HS-5 (cell line): ENCODE data around the gene SSH2.
"Not testable (repeated sequence)": the region's sequence is repeated elsewhere in the genome, so short reads cannot be mapped to it uniquely, and the experiment has no call there.

Experiments used
- DNase-seq: peaks from one replicate; pipeline ENCODE4 v3.0.0-alpha.2; 2012; ENCODE audit warnings: low read depth

SSH2 gene

DNA sequence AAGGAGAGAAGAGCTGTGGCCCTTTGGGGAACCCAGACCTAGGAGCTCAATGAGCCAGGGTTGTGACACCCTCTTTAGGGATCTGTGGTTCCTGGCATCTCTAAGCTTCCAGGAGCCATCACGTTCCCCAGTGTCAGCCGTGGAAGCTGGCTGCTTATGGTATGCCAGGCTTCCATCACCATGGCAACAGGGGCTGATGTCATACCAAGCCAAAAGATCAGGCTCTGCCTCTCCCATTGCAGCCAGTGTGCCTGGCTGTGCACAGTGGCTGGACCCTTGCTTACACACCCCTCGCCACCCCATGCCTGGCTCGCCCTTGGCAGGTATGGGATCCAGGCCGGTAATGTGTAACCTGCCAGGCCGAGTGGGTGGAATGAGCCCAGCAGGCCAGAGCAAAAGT is 91.1 kb downstream of the SSH2 start:
- DNase-seq: no peak

DNA sequence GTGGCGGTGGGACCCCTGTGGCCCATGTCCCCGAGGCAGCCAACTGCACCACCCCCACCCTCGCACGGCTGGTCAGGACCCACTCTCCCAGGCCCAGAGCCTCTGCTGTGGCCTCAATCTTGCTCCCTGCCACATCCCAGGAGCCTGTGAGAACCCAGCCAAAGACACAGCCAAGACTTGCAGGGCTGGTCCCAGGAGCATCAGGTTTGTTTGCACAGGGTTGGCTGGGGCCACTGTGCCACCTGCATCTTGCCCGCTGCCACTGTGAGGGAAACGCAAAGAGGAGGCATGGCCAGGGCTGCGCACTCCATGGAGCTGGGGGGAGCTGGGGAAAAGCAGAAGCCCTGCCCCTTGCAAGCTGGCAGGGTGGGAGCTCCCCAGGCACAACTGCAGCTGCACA is 92.5 kb downstream of the SSH2 start:
- no peak for DNase-seq

DNA sequence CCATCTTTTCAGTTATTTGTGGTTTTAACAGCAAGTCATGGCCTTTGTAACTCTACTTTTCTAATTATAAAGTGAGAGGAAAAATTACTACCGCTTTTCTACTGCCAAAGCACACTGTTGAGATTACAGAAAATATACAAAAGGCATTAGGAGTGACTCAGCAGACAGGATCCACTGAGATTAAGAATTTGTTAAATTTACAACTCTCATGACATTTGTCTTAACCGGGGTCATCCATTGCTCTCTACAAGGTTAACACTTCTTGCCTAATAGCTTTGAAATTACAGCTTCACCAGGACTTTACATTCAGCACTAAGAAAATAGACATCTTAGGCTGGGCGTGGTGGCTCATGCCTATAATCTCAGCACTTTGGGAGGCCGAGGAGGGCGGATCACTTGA is 93.4 kb downstream of the SSH2 start:
- DNase-seq: no peak

DNA sequence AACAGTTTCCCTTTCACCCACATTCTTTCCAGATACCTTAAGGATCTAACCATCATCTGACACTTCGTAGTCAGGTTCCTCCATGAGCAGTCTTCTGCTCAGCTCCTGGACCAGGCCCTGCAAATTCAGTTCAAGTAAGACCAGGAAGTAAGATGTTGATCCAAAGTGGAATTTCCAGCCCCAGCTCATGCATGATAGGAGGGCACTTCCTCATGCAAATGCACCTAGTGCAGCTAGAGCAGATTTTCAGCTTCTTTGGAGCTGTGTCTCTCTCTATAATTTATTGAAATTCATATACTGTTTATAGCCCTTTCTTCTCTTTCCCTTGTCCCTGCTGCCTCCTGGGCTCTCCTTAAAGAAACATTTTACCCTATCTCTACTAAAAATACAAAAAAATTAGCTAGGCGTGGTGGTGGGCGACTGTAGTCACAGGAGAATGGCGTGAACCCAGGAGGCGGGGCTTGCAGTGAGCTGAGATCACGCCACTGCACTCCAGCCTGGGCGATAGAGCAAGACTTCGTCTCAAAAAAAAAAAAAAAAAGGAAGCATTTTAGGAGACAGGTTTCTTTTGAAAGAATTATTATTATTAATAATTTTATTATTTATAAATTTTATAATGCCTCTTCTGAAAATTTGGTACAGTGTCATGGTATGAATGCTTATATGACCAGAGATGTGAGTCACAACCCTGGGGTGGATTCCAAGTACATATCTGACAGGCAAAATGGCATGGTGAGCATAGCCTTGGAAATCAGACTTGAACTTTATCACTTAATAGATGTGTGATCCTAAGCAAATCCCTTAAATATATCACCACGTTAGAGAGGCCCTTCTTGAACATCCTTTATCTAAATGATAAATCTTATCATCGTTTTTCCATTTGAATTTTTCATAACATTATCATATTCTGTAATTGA is 94.3 kb downstream of the SSH2 start:
- no peak for DNase-seq

DNA sequence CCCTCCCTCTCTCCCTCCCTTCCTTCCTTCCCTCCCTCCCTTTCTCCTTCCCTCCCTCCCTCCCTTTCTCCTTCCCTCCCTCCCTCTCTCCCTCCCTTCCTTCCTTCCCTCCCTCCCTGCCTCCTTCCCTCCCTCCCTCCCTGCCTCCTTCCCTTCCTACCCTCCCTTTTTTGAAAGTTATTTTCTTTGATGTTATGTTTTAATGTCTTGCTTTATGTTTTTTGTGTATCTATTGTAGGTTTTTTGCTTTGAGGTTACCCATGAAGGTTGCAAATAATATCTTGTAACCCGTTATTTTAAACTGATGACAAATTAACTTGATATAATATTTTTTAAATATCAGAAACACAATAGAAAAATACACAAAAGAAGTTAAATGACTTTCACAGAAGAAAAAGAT is 96.2 kb downstream of the SSH2 start:
- no peak for DNase-seq

DNA sequence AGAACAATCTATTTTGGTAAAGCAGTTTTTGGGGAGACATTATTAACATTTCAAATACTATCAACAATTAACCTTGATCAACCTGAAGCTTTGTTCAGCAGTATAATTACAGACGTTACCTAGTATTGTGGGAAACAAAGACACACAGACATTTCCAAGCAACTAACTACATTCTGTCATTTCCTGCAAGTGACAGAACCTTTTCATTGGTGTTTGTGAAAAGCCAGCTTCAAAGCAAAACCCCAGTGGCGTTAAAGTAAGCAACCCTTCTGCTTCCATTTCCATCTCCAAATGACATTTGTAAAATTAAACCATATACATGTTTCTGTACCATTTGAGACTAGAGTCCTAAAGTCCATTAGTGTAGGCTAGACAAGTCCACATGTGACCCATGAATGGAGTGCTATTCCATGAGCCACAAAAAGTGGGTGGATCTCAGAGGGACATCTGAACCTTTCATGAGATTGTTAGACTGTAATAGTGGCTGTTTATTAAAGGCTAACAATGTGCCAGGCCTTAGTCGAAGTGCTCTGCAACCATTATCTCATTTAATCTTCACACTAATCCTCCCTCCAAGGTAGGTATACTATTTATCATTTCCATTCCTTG is 101.2 kb downstream of the SSH2 start:
- no peak for DNase-seq

DNA sequence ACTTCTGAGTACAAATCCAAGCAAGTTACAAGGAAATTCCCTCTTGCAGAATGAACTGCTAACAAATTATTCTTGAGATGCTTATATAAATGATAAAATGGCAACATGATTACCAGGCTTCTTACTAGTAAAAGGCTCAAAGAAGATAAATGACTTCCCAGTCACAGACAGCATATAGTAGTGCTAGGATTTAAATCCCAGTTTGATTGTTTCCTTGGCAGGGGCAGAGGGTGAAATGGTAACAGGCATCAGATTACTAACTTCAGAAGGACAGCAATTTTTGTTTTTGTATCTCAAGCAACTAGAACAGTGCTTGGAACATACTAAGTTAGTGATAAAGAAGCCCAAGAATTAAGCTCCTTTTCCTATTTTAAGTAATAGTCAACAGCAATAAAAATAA is 102.8 kb downstream of the SSH2 start:
- DNase-seq: no peak

DNA sequence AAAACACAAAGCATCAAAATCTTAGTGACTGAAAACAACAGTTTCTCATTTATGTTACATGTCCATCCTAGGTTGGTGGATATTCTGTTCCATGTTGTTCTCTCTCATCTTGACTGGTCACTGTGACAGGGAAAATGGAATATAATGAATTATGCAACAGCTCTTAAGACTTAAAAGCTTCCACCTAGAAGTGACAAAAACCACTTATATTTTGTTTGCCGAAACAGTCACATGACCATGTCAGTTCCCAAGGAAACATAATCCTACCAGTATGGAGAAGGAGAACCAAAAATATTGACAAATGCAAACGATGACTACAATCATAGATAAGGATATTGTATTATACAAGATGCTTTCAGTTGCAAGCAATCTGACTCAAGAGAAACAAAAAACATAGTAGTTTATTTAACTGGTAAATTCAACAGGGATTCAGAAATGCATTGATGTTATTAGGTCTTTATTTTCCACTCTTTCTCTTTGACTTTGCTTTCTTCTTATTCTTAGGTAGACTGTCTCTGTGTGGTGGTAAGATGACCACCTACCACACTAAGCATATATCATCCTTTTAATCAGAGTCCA is 103.8 kb downstream of the SSH2 start:
- DNase-seq: no peak

DNA sequence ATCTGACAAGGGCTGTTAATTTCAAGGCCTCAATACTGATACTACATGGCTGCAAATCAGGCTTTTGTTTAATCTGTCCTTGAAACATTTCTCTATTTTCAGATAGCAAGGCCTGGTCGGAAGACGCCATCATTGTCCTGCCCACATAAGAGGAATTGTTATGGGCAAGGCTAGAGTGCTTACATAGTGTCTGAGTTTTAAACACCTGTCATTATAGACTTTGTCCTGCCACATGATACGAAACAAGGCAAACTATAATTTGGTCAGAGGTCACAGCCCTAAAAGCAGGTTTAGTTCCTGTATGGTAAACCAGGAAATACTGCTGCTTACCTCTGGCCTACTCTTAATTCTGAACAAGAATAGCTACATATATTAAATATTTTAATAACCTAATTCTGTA is 104.4 kb downstream of the SSH2 start:
- DNase-seq: no peak

DNA sequence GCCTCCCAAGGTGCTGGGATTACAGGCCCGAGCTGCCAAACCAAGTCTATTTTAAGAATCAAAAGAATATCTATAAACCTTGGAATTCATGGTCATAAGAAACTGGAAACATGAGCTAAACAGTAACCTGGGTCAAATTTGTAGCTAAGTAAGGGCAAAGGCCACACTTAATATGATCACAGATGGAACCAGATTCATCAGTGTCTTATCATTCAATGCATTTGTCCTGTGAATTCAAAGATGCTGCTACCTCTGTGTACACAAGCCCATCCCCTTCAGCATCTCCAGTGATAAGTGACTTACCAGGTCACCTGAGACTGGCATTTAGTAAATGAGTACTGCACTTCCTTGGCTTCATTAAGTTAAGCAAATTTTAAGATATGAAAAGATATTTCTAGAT is 108.1 kb downstream of the SSH2 start:
- no peak for DNase-seq

DNA sequence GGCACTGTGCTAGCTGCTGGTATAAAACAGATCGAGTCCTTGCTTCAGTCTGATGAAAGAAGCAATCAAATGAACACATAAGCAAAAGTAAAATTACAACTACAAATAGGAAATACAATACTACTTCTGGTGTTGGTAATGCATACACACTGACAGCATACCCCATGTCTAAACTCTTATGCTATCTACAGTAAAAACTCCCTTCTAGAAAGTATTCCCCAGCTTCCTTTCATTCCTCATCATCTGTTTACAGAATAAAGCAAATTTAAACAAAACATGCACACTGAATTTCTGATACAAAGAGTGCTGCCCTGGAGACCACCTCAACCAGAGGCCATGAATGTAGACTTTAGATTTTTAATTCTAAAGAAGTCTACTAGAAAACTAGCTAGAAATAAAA is 109.6 kb downstream of the SSH2 start:
- DNase-seq: no peak

DNA sequence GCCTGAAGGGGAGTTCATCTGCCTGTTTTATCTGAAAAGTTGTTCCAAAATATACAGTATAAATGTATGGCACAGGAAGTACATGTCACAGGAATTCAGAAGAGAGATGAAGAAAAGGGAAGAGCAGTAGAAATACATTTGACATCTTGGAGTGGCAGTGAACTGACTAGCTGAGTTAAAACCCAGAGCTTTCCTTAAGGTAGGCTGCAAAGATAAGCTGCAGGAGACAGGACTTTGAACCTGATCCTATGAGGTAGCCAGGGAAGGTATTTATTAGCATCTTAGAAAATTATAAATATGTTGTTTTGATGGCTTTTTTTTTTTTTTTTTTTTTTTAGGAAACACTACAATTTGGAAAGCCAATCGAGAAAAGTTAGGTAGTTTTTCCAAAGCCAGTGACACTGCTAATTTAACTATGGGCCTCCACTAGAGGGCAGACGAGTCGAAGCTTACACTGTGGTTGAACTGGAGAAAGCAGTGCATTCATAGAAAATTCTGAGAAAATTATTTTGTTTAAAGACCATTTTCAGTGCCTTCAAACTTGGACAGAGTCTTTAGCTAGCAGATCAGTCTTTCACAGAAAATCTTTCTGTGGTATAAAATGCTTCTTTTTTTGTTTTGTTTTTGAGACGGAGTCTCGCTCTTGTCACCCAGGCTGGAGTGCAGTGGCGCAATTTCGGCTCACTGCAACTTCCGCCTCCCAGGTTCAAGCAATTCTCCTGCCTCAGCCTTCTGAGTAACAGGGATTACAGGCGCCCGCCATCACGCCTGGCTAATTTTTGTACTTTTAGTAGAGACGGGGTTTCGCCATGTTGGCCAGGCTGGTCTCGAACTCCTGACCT is 122.3 kb downstream of the SSH2 start:
- DNase-seq: peak; percentile 37

DNA sequence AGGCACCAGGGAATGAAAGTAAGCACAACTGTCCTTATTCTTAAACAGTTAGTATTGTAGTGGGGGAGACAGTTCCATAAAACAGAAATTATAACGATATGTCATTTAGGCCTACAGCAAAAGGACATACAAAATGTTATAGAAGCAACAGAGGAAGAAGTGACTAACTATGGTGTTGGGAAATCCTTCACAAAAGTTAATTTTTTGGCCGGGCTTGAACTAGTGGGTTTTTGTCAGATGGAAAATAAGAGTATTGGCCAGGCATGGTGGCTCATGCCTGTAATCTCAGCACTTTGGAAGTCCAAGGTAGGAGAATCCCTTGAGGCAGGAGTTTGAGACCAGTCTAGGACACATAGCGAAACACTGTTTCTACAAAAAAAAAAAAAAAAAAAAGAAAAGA is 127.8 kb downstream of the SSH2 start:
- no peak for DNase-seq

DNA sequence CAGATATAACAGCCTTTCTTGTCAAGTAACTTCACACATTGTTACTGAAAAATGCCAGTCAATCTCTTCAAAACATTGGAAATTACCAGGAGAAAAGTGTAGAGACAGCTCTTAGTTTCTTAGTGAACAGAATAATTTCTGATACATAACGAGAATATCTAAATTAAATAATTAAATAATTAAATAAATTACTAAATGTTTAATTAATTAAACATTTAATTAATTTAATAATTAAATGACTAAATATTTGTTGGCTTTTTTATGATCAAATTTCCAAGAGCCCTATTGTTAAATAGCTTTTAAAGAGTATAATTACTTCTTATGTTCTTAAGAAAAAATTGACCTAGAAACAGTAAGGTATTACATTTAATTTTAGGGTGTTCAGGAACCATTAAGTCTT is 129.6 kb downstream of the SSH2 start:
- no peak for DNase-seq

DNA sequence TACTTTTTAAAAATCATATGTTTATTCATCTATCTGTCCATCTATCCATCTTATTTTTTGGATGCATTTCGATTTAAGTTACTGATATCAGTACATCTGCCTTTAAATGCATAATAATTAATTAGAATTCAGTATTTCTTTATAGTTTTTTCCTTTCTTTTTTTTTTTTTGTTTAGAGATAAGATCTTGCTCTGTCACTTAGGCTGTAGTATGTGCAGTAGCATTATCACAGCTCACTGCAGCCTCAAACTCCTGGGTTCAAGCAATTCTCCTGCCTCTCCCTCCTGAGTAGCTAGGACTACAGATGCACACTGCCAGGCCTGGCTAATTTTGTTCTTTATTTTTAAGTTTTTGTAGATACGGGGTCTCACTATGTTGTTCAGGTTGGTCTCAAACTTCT is 133.4 kb downstream of the SSH2 start:
- no peak for DNase-seq

DNA sequence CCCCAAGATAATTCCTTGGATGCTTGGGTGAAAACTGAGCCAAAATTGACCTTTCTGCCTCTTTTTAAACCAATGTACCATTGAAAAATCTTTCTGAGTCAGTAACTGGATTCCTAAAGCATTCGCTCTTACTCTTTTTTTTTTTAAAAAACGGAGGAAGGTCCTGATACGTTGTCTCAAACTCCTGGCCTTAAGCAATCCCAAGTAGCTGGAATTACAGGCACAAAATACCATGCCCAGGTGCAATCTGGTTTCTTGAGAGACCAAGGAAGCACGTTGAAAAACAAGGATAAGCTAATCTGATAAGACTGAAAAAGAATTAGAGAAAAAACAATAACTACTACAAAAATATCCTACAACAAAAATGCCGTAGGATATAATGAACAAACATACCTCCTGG is 136.5 kb downstream of the SSH2 start:
- DNase-seq: no peak

DNA sequence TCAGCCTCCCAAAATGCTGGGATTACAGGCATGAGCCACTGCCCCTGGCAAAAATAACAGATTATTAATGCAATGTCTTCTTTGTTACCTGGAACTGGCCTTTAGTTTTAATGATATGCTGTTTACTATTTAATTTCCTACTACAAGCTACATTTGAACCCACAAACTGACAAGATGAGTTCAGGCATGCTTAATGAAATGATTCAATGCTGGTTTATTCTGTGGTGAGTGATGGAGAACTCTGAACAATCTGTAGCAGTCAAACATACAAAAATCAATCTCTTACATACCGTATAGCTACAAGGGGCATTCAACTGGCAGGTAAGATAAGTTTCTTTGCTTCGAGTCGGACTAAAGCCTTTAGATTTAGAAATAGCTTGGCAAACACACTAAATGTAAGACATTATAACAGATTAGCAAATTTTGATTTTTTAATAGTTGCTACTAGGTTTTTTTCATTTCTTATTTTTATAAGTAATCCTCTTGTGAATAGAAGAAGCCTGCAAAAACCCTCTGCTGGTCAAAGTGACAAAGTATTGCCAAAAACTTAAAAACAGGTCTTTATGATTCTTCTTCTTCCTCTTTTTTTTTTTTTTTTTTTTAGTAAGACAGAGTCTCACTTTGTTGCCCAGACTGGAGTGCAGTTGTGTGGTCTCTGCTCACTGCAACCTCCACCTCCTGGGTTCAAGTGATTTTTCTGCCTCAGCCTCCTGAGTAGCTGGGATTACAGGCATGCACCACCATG is 138.5 kb downstream of the SSH2 start:
- no peak for DNase-seq

DNA sequence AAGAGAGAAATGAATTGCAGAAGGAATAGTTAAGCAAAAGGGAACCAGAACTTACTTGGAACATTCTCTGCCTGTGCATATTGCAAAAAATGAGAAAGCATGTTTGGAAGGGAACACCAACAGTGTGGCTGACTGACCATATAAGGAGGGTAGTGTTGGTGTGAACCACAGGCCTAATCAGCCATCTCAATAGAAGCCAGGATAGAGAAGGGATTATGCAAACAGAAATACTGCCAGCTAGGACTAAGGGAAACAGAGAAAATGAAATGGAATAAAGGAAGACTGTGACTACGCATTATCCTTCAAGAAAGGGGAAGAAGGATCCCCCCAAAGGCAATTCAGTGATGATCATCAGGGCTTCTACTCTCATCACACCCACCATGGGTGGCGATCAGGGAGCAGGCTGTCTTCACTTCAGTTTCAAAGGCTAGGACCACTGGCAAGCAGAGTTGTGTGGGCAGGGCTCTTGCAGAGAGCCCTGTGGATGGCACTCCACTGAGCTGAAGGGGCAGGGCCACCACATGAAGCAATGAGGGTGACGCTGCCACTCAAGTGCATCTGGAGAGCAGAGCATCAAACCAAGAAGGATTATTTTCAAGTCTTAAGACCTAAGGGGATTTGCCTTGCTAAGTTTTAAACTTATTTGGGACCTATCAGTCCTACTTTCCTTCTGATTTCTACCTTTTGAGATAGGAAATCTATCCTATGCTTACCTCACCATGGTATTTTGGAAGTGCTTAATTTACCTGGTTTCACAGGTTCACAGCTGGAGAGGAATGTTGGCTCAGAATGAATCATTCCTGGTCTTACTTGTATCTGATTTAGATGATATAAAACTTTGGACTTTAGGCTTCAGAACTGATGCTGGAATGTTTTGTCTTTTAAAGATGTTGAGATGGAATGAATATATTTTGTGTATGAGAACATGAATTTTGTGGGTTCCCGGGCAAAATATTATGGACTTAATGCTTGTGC is 140.5 kb downstream of the SSH2 start:
- no peak for DNase-seq

DNA sequence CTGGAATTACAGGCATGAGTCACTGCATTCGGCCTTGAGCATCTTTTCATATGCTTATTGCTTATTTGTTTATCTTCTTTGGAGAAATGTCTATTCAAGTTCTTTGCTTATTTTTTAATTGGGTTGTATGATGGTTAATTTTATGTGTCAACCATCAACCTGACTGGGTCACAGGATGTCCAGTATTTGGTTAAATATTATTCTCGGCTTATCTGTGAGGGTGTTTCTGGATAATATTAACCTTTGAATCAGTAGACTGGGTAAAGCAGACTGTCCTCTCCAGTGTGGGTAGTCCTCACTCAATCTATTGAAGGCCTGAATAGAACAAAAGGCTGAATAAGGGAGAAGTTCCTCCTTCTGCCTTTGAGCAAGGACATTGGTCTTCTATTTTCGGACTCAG is 142.0 kb downstream of the SSH2 start:
- no peak for DNase-seq

DNA sequence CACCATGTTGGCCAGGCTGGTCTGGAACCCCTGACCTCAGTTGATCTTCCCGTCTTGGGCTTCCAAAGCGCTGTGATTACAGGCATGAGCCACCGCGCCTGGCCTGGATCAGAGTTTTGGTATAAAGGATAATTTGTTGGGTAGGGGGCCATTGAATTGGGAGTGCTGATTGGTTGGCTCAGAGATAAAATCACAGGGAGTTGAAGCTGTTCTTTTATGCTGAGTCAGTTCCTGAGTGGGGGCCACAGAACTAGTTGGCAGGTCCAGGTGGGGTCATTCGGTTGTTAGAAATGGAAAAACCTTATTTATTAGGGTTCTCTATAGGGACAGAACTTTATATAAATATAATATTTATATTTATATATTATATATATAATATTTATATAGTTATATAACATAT is 147.1 kb downstream of the SSH2 start:
- no peak for DNase-seq

DNA sequence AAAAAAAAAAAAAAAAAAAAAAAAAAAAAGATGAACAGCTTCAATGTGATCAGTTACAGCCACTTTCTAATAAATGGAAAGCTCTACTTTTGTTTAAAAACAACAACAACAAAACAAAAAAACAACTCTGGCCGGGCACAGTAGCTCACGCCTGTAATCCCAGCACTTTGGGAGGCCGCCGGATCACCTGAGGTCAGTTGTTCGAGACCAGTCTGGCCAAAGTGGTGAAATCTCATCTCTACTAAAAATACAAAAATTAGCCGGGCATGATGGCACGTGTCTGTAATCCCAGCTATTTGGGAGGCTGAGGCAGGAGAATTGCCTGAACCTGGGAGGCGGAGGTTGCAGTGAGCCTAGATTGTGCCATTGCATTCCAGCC is 150.2 kb downstream of the SSH2 start:
- not testable (repeated sequence) for DNase-seq
